Smooth muscle cell (in vitro differentiated cells): ENCODE data around the gene KCNH8. TPM values are rescaled to one million over a fixed set of nuclear protein-coding genes. Genes with fewer than 3 reads are reported as not detected.

Source experiments
- DNase-seq: peaks from one replicate; lab custom pipeline; 2025; ENCODE audit not compliant: unreplicated experiment; lab: John Stamatoyannopoulos, UW
- H2AFZ ChIP-seq: fragments of 200-600 bp; sonication (generic); 2 replicates; pipeline ENCODE4 v1.6.0; 2016; ENCODE audit warnings: antibody characterized with exemption, low read depth, mild to moderate bottlenecking
- H3F3A ChIP-seq: fragments of 200-600 bp; sonication (generic); 2 replicates; pipeline ENCODE4 v1.6.0; 2017; ENCODE audit warnings: antibody characterized with exemption, low read depth
- H3K27ac ChIP-seq: fragments of 200-600 bp; sonication (generic); 2 replicates; pipeline ENCODE4 v1.5.1; 2016; ENCODE audit warnings: low read depth, mild to moderate bottlenecking
- H3K27me3 ChIP-seq: fragments of 200-600 bp; sonication (generic); 2 replicates; pipeline ENCODE4 v1.6.1; 2016; ENCODE audit warnings: low read depth, mild to moderate bottlenecking
- H3K36me3 ChIP-seq: fragments of 200-600 bp; sonication (generic); 2 replicates; pipeline ENCODE4 v1.5.1; 2016; ENCODE audit warnings: low read depth
- H3K4me1 ChIP-seq: fragments of 200-600 bp; sonication (generic); 2 replicates; pipeline ENCODE4 v1.5.1; 2016; ENCODE audit warnings: low read depth
- H3K4me2 ChIP-seq: fragments of 200-600 bp; sonication (generic); 2 replicates; pipeline ENCODE4 v1.6.0; 2016; ENCODE audit warnings: mild to moderate bottlenecking
- H3K4me3 ChIP-seq: fragments of 200-600 bp; sonication (generic); 2 replicates; pipeline ENCODE4 v1.5.1; 2016; ENCODE audit warnings: mild to moderate bottlenecking
- H3K79me2 ChIP-seq: fragments of 200-600 bp; sonication (generic); 2 replicates; pipeline ENCODE4 v1.6.0; 2016; ENCODE audit warnings: low read depth, mild to moderate bottlenecking
- H3K9ac ChIP-seq: fragments of 200-600 bp; sonication (generic); 2 replicates; pipeline ENCODE4 v1.6.0; 2016; ENCODE audit warnings: low read depth
- H3K9me3 ChIP-seq: fragments of 200-600 bp; sonication (generic); replicated peaks from 2 replicates; pipeline ENCODE4 v1.5.1; 2016; ENCODE audit warnings: low read depth
- H4K20me1 ChIP-seq: fragments of 200-600 bp; sonication (generic); 2 replicates; pipeline ENCODE4 v1.6.0; 2016; ENCODE audit warnings: low read depth
- CTCF ChIP-seq: fragments of 200-600 bp; sonication (generic); IDR thresholded peaks from 2 replicates; pipeline ENCODE4 v1.5.1; 2017; ENCODE audit warnings: borderline replicate concordance, mild to moderate bottlenecking, antibody characterized with exemption; ENCODE audit not compliant: insufficient read depth, poor library complexity, severe bottlenecking
- WGBS: methylation state at CpG from one replicate; pipeline ENCODE4 v1.1.7; 2016; ENCODE audit warnings: low lambda C conversion rate; 5-methylcytosine and 5-hydroxymethylcytosine counted together
- polyA plus RNA-seq: library from polyadenylated mRNA; unstranded; fragments of >200 nt; fragmentation: Nextera tagmentation; extraction: Ambion mirVana; gene quantifications from 2 replicates; pipeline ENCODE4 v1.2.1, GENCODE V29; 2016
- total RNA-seq: library from RNA; depleted of rRNA; stranded (reverse); fragments of >200 nt; gene quantifications from 2 replicates; pipeline ENCODE4 v1.2.3, GENCODE V29; 2014

The KCNH8 gene
- total and polyA plus RNA-seq, 2 experiments from 2014 or later, result 0.05 to 2.9 TPM

- H3K27me3 ChIP-seq, result no peaks in the 10 kb centered on the region
- no peak overlapping the region for H3K4me2 ChIP-seq
- H4K20me1 ChIP-seq, result no peaks in the 10 kb centered on the region
- H3F3A ChIP-seq, result no peaks in the 10 kb centered on the region
- DNase-seq, result no peak
- H3K9me3 ChIP-seq, result no peaks in the 10 kb centered on the region
- WGBS, result 46% methylated on average over 4 of the region's 4 CpGs
- H2AFZ ChIP-seq, result no peak overlapping the region
- no peaks in the 10 kb centered on the region for H3K36me3 ChIP-seq
- H3K9ac ChIP-seq, result no peak overlapping the region
- H3K27ac ChIP-seq, result no peak overlapping the region
- no peak overlapping the region for H3K4me3 ChIP-seq
- TF ChIP-seq CTCF, result no peak
- H3K79me2 ChIP-seq, result no peaks in the 10 kb centered on the region
- H3K4me1 ChIP-seq, result no peaks in the 10 kb centered on the region
Measured at GRCh38 chr3:19293295-19293694, 145.0 kb downstream of the KCNH8 start.

- H2AFZ ChIP-seq, result no peak overlapping the region
- H3F3A ChIP-seq, result no peaks in the 10 kb centered on the region
- TF ChIP-seq CTCF, result no peak
- H3K4me3 ChIP-seq, result no peak overlapping the region
- DNase-seq, result no peak
- H3K9me3 ChIP-seq, result no peaks in the 10 kb centered on the region
- no peaks in the 10 kb centered on the region for H3K36me3 ChIP-seq
- no peak overlapping the region for H3K9ac ChIP-seq
- H4K20me1 ChIP-seq, result no peaks in the 10 kb centered on the region
- H3K4me1 ChIP-seq, result no peaks in the 10 kb centered on the region
- no peaks in the 10 kb centered on the region for H3K79me2 ChIP-seq
- WGBS, result 95% methylated on average over 3 of the region's 3 CpGs
- no peak overlapping the region for H3K4me2 ChIP-seq
- H3K27ac ChIP-seq, result no peak overlapping the region
- no peaks in the 10 kb centered on the region for H3K27me3 ChIP-seq
Measured at GRCh38 chr3:19295208-19295607, 146.9 kb downstream of the KCNH8 start.

- no peaks in the 10 kb centered on the region for H3K4me1 ChIP-seq
- WGBS, result 87% methylated on average over 2 of the region's 2 CpGs
- no peak overlapping the region for H3K4me3 ChIP-seq
- H3K9ac ChIP-seq, result no peak overlapping the region
- no peaks in the 10 kb centered on the region for H3K27me3 ChIP-seq
- H2AFZ ChIP-seq, result no peak overlapping the region
- H3K4me2 ChIP-seq, result no peak overlapping the region
- TF ChIP-seq CTCF, result no peak
- H3K79me2 ChIP-seq, result no peaks in the 10 kb centered on the region
- H3F3A ChIP-seq, result no peaks in the 10 kb centered on the region
- no peaks in the 10 kb centered on the region for H3K36me3 ChIP-seq
- H3K27ac ChIP-seq, result no peak overlapping the region
- no peaks in the 10 kb centered on the region for H4K20me1 ChIP-seq
- no peak for DNase-seq
- no peaks in the 10 kb centered on the region for H3K9me3 ChIP-seq
Measured at GRCh38 chr3:19331931-19332330, 183.6 kb downstream of the KCNH8 start.

- Histone ChIP-seq H3K9ac (no peak overlapping the region), H3F3A (no peaks in the 10 kb centered on the region), H3K27me3 (no peaks in the 10 kb centered on the region), H3K27ac (no peak overlapping the region), H3K4me1 (no peaks in the 10 kb centered on the region), H2AFZ (no peak overlapping the region), H4K20me1 (no peaks in the 10 kb centered on the region), H3K9me3 (no peaks in the 10 kb centered on the region), H3K36me3 (no peaks in the 10 kb centered on the region), H3K79me2 (no peaks in the 10 kb centered on the region), H3K4me2 (no peak overlapping the region), H3K4me3 (no peak overlapping the region)
- 75% methylated on average over 6 of the region's 6 CpGs for WGBS
- TF ChIP-seq CTCF, result no peak
- DNase-seq, result no peak
Measured at GRCh38 chr3:19334120-19334519, 185.8 kb downstream of the KCNH8 start.
